SU-DHL-6 (cell line): ENCODE data around the gene KLKB1.

Source experiments
- EZH2phosphoT487 ChIP-seq: fragments of 200-600 bp; sonication (generic), shearing (Covaris generic); conservative IDR thresholded peaks from 2 replicates; pipeline ENCODE4 v1.6.1; 2018; ENCODE audit warnings: mild to moderate bottlenecking, antibody characterized with exemption, low read length, moderate library complexity, mixed read lengths
- TF ChIP-seq, protein P1 (sequence below): fragments of 200-600 bp; sonication (generic); IDR thresholded peaks from one replicate; pipeline ENCODE4 v1.5.1; 2017; ENCODE audit warnings: antibody characterized with exemption, mild to moderate bottlenecking, low read length, moderate library complexity; ENCODE audit not compliant: insufficient read depth, poor library complexity, severe bottlenecking

- TF ChIP-seq, protein P1, sequence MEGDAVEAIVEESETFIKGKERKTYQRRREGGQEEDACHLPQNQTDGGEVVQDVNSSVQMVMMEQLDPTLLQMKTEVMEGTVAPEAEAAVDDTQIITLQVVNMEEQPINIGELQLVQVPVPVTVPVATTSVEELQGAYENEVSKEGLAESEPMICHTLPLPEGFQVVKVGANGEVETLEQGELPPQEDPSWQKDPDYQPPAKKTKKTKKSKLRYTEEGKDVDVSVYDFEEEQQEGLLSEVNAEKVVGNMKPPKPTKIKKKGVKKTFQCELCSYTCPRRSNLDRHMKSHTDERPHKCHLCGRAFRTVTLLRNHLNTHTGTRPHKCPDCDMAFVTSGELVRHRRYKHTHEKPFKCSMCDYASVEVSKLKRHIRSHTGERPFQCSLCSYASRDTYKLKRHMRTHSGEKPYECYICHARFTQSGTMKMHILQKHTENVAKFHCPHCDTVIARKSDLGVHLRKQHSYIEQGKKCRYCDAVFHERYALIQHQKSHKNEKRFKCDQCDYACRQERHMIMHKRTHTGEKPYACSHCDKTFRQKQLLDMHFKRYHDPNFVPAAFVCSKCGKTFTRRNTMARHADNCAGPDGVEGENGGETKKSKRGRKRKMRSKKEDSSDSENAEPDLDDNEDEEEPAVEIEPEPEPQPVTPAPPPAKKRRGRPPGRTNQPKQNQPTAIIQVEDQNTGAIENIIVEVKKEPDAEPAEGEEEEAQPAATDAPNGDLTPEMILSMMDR = no peak
- no peak for TF ChIP-seq EZH2phosphoT487
Measured at GRCh38 chr4:186248643-186249042, 21.3 kb downstream of the KLKB1 start.
